GM10847 (cell line): ENCODE results near the gene TOR1B.

ENCODE experiments used
- POLR2A ChIP-seq: IDR thresholded peaks from 2 replicates; pipeline ENCODE4 v1.6.1; 2011; ENCODE audit not compliant: insufficient read length; ENCODE audit errors: extremely low read depth

The TOR1B gene

GRCh38 chr9:129774791-129775447, 28.1 kb upstream of the TOR1B start:
- no peak for TF ChIP-seq POLR2A

DNA sequence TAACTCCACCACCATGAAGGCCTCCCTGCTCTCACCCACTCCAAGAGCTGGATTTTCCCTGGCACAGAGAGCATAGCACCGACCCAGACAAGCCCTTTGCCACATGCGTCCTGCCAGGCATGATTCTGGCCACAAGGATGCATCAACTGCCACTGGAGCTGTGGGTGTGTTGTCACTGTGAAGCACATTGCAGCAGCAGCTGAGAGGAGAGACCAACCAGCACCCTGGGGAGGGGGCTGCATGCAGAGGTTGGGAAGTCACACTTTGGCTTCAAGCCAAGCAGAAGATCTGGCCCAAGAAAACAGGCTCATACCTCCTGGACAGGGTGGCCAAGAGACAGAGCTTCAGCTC, 27.6 kb upstream of the TOR1B start:
- no peak for TF ChIP-seq POLR2A

DNA sequence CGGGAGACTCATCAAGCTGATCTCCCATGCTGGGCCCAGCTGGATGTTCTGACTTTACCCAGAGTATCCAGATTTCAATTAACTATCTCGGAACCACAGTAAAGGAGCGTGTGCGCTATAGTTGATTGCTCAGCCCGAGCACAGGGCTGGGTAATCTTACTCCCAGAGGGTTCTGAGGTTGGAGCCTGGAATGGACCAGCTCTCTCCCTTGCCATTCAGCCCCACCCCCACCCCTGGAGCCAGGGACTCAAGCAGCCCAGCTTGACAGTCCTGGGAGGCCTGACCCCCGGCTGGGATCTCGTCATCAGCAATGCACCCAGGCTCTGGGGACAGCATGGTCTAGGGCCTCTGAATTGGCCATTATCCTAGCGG, 26.4 kb upstream of the TOR1B start:
- TF ChIP-seq POLR2A: no peak

GRCh38 chr9:129776938-129777768, 25.8 kb upstream of the TOR1B start:
- no peak for TF ChIP-seq POLR2A

- TF ChIP-seq POLR2A: no peak
These were observed 25.2 kb upstream of the TOR1B start for GRCh38 chr9:129777769-129778130.

DNA sequence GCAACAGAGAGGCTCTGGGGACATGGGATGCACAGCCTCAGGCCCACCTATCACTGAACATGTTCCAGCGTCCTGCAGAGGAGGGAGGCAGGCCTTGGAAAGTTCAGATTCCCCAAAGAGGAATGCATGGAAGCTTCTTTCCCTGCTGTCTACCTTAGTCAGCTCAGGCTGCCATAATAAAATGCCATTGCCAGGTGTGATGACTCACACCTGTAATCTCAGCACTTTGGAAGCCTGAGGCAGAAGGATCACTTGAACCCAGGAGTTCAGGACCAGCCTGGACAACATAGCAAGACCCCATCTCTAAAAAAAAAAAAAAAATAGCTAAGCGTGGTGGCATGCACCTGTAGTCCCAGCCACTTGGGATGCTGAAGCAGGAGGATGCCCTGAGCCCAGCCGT, 24.5 kb upstream of the TOR1B start:
- TF ChIP-seq POLR2A: no peak

- TF ChIP-seq POLR2A: no peak
These were observed 23.3 kb upstream of the TOR1B start for GRCh38 chr9:129779560-129780190.

DNA sequence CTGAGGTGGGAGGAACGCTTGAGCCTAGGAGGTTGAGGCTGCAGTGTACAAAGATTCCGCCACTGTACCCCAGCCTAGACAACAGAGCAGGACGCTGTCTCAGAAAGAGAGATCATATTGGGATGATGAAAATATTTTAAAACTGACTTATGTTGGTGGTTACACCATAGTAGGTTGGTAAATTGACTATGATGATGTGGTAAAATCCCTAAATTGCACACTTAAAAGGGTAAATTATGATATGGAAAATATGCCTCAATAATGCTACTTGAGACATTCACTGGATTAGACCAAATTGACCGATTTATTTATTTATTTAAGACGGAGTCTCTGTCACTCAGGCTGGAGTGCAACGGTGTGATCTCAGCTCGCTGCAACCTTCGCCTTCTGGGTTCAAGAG, 21.9 kb upstream of the TOR1B start:
- no peak for TF ChIP-seq POLR2A

GRCh38 chr9:129781981-129782380, 21.0 kb upstream of the TOR1B start:
- TF ChIP-seq POLR2A: no peak

- TF ChIP-seq POLR2A: no peak
These were observed 19.2 kb upstream of the TOR1B start for GRCh38 chr9:129783516-129784361.

GRCh38 chr9:129785866-129786265, 17.1 kb upstream of the TOR1B start:
- no peak for TF ChIP-seq POLR2A

- TF ChIP-seq POLR2A: no peak
These were observed 16.5 kb upstream of the TOR1B start for GRCh38 chr9:129786481-129786880.

DNA sequence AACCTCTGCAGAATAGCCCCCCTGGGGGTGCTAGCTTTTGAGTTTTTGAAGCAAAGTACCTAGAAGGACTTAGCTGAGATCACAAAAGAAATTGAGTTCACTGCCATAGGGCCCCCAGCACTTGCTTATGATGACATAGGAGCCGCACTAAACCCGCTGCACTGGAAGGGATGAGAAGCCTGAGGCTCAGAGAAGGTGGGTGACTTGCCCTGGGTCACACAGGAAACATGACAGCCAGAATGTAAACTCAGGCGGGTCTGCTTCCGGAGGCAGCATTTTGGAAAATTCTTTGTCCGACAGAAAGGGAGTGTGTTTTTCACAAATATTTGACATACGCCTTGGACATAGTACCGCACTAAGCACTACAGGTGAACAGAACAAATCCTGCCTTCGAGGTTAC, 8.4 kb upstream of the TOR1B start:
- TF ChIP-seq POLR2A: no peak

GRCh38 chr9:129798973-129799372, 4.0 kb upstream of the TOR1B start:
- TF ChIP-seq POLR2A: no peak

- no peak for TF ChIP-seq POLR2A
These were observed 1.5 kb upstream of the TOR1B start for GRCh38 chr9:129801504-129801903.

DNA sequence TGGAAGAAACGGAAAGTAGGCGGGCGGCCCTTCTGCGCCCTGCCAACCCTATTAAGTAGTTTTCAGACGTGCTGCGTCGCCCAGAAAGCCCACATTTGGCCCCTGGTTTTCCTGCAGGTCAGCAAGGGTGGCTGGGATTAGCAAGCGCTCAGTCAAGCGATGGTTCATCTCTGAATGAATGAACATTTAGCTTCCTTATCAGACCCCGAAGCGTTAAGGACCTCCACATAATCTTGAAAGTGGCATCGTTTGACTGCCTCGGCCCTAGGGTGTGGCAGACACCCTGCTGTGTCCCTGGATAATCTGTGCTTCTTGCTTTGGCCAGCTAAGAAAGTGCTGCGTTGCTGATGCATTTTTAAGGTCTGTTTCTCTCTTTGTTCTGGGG, 684 bp downstream of the TOR1B start:
- TF ChIP-seq POLR2A: no peak

DNA sequence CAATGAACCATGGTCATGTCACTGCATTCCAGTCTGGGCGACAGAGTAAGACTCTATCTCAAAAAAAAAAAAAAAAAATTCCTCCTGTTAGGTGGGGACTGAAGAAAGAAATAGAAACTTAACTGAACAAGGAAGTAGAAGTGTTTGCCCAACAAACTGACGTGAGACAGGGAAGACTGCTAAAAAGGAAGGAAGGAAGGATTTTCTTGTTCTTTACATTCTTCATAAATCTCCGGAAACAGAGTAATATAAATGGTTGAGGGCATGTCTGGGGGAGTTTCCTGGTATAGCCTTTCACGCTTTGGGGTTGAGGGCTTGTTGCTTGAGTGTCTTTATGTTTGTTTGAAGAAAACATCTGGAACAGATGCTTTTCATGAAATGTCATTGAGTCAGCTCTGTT, 3.1 kb downstream of the TOR1B start:
- no peak for TF ChIP-seq POLR2A
